Hepatocyte (in vitro differentiated cells): ENCODE measurements around the gene AK1. TPM values are rescaled to one million over a fixed set of nuclear protein-coding genes. Genes with fewer than 3 reads are reported as not detected.

Experiments
- DNase-seq: peaks from one replicate; pipeline ENCODE4 v3.0.0-alpha.2; 2016; ENCODE audit warnings: low spot score
- H2AFZ ChIP-seq: fragments of 200-600 bp; sonication (generic); 2 replicates; pipeline ENCODE4 v1.6.0; 2016; ENCODE audit warnings: antibody characterized with exemption, mild to moderate bottlenecking
- H3K27ac ChIP-seq: fragments of 200-600 bp; sonication (generic); 2 replicates; pipeline ENCODE4 v1.5.1; 2016; ENCODE audit warnings: mild to moderate bottlenecking
- H3K27me3 ChIP-seq: fragments of 200-600 bp; sonication (generic); 2 replicates; pipeline ENCODE4 v1.6.1; 2016
- H3K36me3 ChIP-seq: fragments of 200-600 bp; sonication (generic); replicated peaks from 2 replicates; pipeline ENCODE4 v1.5.1; 2016; ENCODE audit warnings: low read depth; ENCODE audit not compliant: insufficient read depth
- H3K4me1 ChIP-seq: fragments of 200-600 bp; sonication (generic); 2 replicates; pipeline ENCODE4 v1.5.1; 2016; ENCODE audit warnings: mild to moderate bottlenecking, moderate library complexity; ENCODE audit not compliant: insufficient read depth
- H3K4me2 ChIP-seq: fragments of 200-600 bp; sonication (generic); 2 replicates; pipeline ENCODE4 v1.6.0; 2016
- H3K4me3 ChIP-seq: fragments of 200-600 bp; sonication (generic); 2 replicates; pipeline ENCODE4 v1.5.1; 2016; ENCODE audit warnings: mild to moderate bottlenecking
- H3K79me2 ChIP-seq: fragments of 200-600 bp; sonication (generic); 2 replicates; pipeline ENCODE4 v1.6.0; 2017; ENCODE audit warnings: mild to moderate bottlenecking
- H3K9me2 ChIP-seq: fragments of 200-600 bp; sonication (generic); replicated peaks from 2 replicates; pipeline ENCODE4 v1.6.0; 2017; ENCODE audit warnings: mild to moderate bottlenecking; ENCODE audit not compliant: insufficient read depth
- H3K9me3 ChIP-seq: fragments of 200-600 bp; sonication (generic); 2 replicates; pipeline ENCODE4 v1.5.1; 2016; ENCODE audit warnings: low read depth, mild to moderate bottlenecking
- H4K20me1 ChIP-seq: fragments of 200-600 bp; sonication (generic); 2 replicates; pipeline ENCODE4 v1.6.0; 2016; ENCODE audit warnings: mild to moderate bottlenecking; ENCODE audit not compliant: insufficient read depth, poor library complexity, severe bottlenecking
- CTCF ChIP-seq: fragments of 200-600 bp; sonication (generic); IDR thresholded peaks from 2 replicates; pipeline ENCODE4 v1.5.1; 2016; ENCODE audit warnings: antibody characterized with exemption, mild to moderate bottlenecking; ENCODE audit not compliant: poor library complexity
- EZH2 ChIP-seq: fragments of 200-600 bp; sonication (generic); IDR thresholded peaks from 2 replicates; pipeline ENCODE4 v1.6.1; 2016; ENCODE audit warnings: antibody characterized with exemption, mild to moderate bottlenecking, borderline replicate concordance
- EZH2phosphoT487 ChIP-seq: fragments of 200-600 bp; sonication (generic); IDR thresholded peaks from one replicate; pipeline ENCODE4 v1.6.1; 2018; ENCODE audit warnings: antibody characterized with exemption, mild to moderate bottlenecking, low read depth, moderate library complexity; ENCODE audit not compliant: unreplicated experiment, severe bottlenecking
- WGBS: methylation state at CpG from one replicate; pipeline ENCODE4 v1.1.6; 2016; ENCODE audit warnings: low lambda C conversion rate; ENCODE audit errors: missing lambda C conversion rate; 5-methylcytosine and 5-hydroxymethylcytosine counted together
- polyA plus RNA-seq: library from polyadenylated mRNA; unstranded; fragments of >200 nt; fragmentation: Nextera tagmentation; extraction: Ambion mirVana; gene quantifications from 2 replicates; pipeline ENCODE4 v1.2.1, GENCODE V29; 2016
- total RNA-seq: library from RNA; depleted of rRNA; stranded (reverse); fragments of >200 nt; gene quantifications from 2 replicates; pipeline ENCODE4 v1.2.3, GENCODE V29; 2014

AK1 gene
- 28.3 and 39.8 TPM in 2 replicates for total RNA-seq
- 85.9 and 91.3 TPM in 2 replicates for polyA plus RNA-seq

GRCh38 chr9:127877566-127877998 lies at the start of gene AK1:
Gene AK1, minus strand, starts transcription at chr9:127877675. Its CDS starts 3,058 bp downstream, at chr9:127874617.
- Histone ChIP-seq H3K9me3 (no peaks in the 10 kb centered on the region), H3K4me2 (peak within 1 kb of the TSS; percentile 88), H3K4me3 (peak within 1 kb of the TSS; percentile 78), H4K20me1 (no peaks in the 10 kb centered on the region), H3K27ac (peak within 1 kb of the TSS; percentile 13), H2AFZ (peak within 1 kb of the TSS; percentile 94), H3K36me3 (no peaks in the 10 kb centered on the region), H3K27me3 (no peaks in the 10 kb centered on the region), H3K9me2 (no peaks in the 10 kb centered on the region), H3K4me1 (peaks cover 30% of the 10 kb centered on the region), H3K79me2 (peaks cover 8% of the 10 kb centered on the region)
- peak; percentile 86 for DNase-seq
- WGBS: 3% methylated on average over 17 of the region's 44 CpGs
- TF ChIP-seq EZH2phosphoT487: no peak
- TF ChIP-seq EZH2: no peak
- no peak for TF ChIP-seq CTCF

GRCh38 chr9:127926906-127927200 lies 49.4 kb upstream of the AK1 start:
- Histone ChIP-seq H3K27ac (no peak overlapping the region), H3K9me3 (no peaks in the 10 kb centered on the region), H3K79me2 (no peaks in the 10 kb centered on the region), H3K27me3 (peaks cover 46% of the 10 kb centered on the region), H3K4me2 (peak overlapping the region; percentile 94), H2AFZ (peak overlapping the region; percentile 76), H3K4me3 (peak overlapping the region; percentile 26), H3K9me2 (no peaks in the 10 kb centered on the region), H4K20me1 (no peaks in the 10 kb centered on the region), H3K4me1 (peaks cover 26% of the 10 kb centered on the region), H3K36me3 (no peaks in the 10 kb centered on the region)
- no peak for DNase-seq
- TF ChIP-seq CTCF (no peak), EZH2 (no peak)
- WGBS: 8% methylated on average over 19 of the region's 19 CpGs

GRCh38 chr9:127925959-127926905 lies 48.8 kb upstream of the AK1 start:
- Histone ChIP-seq H3K27me3 (peaks cover 46% of the 10 kb centered on the region), H3K79me2 (no peaks in the 10 kb centered on the region), H3K4me1 (peaks cover 21% of the 10 kb centered on the region), H3K27ac (no peak overlapping the region), H3K4me3 (no peak overlapping the region), H3K9me2 (no peaks in the 10 kb centered on the region), H3K9me3 (no peaks in the 10 kb centered on the region), H3K36me3 (no peaks in the 10 kb centered on the region), H2AFZ (peak overlapping the region; percentile 76), H4K20me1 (no peaks in the 10 kb centered on the region), H3K4me2 (peak overlapping the region; percentile 94)
- TF ChIP-seq EZH2phosphoT487 (no peak), EZH2 (no peak), CTCF (no peak)
- DNase-seq: no peak
- 57% methylated on average over 14 of the region's 14 CpGs for WGBS
